Bronchus fibroblast of lung (primary cell): Measurements from ENCODE around the gene POLR1H. TPM values are rescaled to one million over a fixed set of nuclear protein-coding genes. Genes with fewer than 3 reads are reported as not detected.

Experiments
- total RNA-seq: library from RNA; depleted of rRNA; stranded (reverse); fragments of >200 nt; gene quantifications from 2 replicates; pipeline ENCODE4 v1.2.3, GENCODE V29; 2015

POLR1H gene, protein sequence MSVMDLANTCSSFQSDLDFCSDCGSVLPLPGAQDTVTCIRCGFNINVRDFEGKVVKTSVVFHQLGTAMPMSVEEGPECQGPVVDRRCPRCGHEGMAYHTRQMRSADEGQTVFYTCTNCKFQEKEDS
- total RNA-seq = 30.8 and 33.3 TPM in 2 replicates

GRCh38 chr6:30061092-30061857, at the start of gene POLR1H:
Gene POLR1H (plus strand): TSS chr6:30061265. CDS start chr6:30061525, 260 bp downstream.

DNA sequence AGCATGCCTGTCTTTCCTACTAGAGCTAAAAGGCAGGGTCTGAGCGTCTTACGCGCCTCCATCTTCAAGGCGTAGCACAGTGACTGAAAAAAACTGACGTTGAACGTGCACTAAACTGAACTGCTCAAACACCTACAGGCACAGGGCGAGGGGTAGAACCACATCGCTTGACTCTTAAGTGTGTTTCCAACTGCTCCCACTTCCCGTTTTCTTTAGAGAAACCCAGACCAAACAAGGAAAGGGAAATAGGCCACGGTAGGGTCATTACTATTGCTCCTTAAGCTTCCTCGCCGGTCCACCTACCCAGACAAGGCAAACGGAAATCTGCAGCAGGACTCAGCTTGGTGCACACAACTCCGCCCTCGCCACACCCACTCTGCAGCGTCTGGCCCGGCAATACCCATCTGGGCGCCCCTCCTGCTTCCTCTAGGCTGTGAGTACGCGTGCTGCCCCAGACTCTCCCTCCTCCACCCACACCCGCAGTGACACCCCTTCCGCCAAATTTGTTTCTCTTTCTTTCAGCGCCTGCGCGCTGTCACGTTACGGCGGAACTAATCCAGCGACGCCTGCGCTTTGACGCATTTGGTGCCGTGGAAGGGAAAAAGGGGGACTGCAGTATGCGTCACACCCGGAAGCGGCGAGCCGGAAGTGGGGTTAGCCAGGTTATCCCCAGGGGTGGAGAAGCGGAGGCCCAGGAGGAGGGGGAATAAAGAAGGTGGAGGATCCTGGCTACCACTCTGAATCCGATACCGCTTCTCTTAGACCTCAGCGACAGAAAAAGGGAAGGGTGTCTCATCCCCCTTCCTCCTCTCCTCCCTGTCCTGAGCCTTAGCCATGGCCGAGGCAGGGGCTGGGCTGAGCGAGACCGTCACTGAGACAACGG, 5.8 kb downstream of the POLR1H start, which contains the start of gene PPP1R11:
Gene PPP1R11 (plus strand): TSS at position 622 of the 883 bp plus-strand sequence. CDS start 213 bp downstream, at position 835.

DNA sequence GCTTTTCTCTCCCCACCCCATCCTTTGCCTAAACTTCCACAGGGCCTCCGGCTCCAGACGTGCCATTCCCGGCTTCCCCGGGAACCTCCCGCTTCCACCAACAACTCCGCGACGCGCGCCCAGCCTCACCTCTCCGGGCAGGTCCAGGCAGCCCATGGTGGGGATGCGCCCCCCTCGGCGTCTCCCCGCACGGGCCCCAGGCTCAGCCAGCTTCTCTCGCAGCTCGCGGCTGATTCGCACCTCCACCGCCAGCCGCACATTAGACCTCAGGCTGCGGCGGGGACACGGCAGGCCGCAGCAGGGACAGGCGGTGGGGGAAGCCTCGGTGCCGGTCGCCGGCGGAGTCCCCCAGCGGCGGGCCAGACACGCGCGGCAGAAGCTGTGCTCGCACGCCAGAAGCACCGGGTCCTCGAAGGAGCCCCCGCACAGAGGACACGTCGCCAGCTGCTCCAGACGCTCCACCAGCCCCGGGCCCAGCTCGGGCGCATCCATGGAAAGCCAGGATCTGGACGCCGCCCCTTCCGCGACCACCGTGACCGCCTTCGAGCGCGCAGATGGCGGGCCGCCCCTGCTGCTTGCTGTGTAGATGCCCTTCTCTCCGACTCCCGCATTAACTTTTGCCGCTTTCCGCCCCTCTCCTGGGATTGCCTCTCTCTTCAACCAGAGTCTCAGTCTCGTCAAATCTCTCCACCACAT, 14.2 kb downstream of the POLR1H start, which contains the start of gene RNF39:
Gene RNF39 (minus strand): TSS at position 676 of the 696 bp plus-strand sequence. CDS start 184 bp downstream, at position 492.

GRCh38 chr6:30113003-30113759, 52.1 kb downstream of the POLR1H start, which contains the start of gene TRIM31:
Gene TRIM31 (minus strand): TSS chr6:30113090. CDS start chr6:30112805, 285 bp downstream.

Other genes with a start within 250 kb of the POLR1H start
- not detected in 2 replicates for gene HLA-G, start 233.4 kb upstream of the POLR1H start, total RNA-seq
- 133 and 140 TPM in 2 replicates for gene HLA-A, start 118.7 kb upstream of the POLR1H start, total RNA-seq
- gene PPP1R11, start 5.9 kb downstream of the POLR1H start, total RNA-seq = 36.4 and 40.7 TPM in 2 replicates
- not detected in 2 replicates for gene RNF39, start 14.5 kb downstream of the POLR1H start, total RNA-seq
- gene TRIM31, start 51.8 kb downstream of the POLR1H start, total RNA-seq = not detected in 2 replicates
- not detected in 2 replicates for gene TRIM40, start 74.9 kb downstream of the POLR1H start, total RNA-seq
- not detected in 2 replicates for gene TRIM10, start 99.9 kb downstream of the POLR1H start, total RNA-seq
- gene TRIM15, start 102.3 kb downstream of the POLR1H start, total RNA-seq = not detected in 2 replicates
- gene TRIM26, start 152.1 kb downstream of the POLR1H start, total RNA-seq = 26.0 and 29.6 TPM in 2 replicates